HUES48 (cell line): ENCODE measurements around the gene PDCD1.

Experiments
- H3K27ac ChIP-seq: one replicate; pipeline ENCODE4 v1.7.0; 2013; ENCODE audit warnings: low read depth, low read length, inconsistent platforms
- H3K27me3 ChIP-seq: 2 replicates; pipeline ENCODE4 v1.6.1; 2013; ENCODE audit warnings: mild to moderate bottlenecking, low read length; ENCODE audit not compliant: control insufficient read depth, insufficient read depth
- H3K36me3 ChIP-seq: 2 replicates; pipeline ENCODE4 v1.6.1; 2013; ENCODE audit warnings: low read length; ENCODE audit not compliant: control insufficient read depth, insufficient read depth
- H3K4me1 ChIP-seq: 2 replicates; pipeline ENCODE4 v1.6.1; 2013; ENCODE audit warnings: mild to moderate bottlenecking, low read length; ENCODE audit not compliant: control insufficient read depth, insufficient read depth
- H3K4me3 ChIP-seq: 2 replicates; pipeline ENCODE4 v1.5.1; 2013; ENCODE audit warnings: mild to moderate bottlenecking, low read depth, low read length
- H3K9ac ChIP-seq: 2 replicates; pipeline ENCODE4 v1.6.1; 2013; ENCODE audit warnings: mild to moderate bottlenecking, low read depth, low read length, moderate library complexity
- H3K9me3 ChIP-seq: 2 replicates; pipeline ENCODE4 v1.6.1; 2013; ENCODE audit warnings: low read length; ENCODE audit not compliant: control insufficient read depth, insufficient read depth

PDCD1 gene

DNA sequence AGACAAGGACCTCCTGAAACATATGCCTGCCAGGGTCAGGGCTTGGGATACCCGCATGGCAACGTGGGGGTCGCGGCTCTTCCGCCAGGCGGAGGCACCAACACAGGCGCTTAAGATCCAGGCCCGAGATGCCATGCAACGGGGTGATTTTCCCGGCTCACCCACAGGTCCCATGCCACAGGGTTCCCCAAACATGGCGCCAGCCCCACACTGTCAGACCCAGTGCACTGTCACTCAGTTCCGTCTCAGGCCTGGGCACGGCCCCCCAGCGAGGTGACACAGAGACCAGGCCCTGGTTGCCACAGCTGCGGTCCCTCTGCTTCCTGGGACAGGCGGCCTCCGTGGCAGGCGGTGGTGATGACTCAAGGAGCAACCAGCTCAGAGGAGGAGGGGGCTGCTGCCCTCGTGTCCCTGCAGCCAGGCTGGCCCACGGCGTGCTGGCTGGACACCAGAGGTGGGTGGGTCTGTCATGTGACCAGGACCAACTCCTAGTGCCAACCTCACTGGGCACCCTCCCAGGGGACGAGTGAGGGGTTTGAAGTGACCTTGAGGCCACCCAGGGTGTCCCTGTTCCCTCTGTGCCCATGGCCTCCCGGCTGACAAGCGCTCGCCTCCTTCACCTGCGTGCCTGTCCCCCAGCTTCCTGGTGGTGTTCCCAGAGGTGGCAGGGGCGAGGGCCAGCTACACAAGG lies 4.9 kb downstream of the PDCD1 start:
- Histone ChIP-seq H3K4me1 (no peaks in the 10 kb centered on the region), H3K27me3 (no peaks in the 10 kb centered on the region), H3K27ac (no peak overlapping the region), H3K9me3 (no peaks in the 10 kb centered on the region), H3K9ac (no peak overlapping the region), H3K36me3 (no peaks in the 10 kb centered on the region), H3K4me3 (no peak overlapping the region)

DNA sequence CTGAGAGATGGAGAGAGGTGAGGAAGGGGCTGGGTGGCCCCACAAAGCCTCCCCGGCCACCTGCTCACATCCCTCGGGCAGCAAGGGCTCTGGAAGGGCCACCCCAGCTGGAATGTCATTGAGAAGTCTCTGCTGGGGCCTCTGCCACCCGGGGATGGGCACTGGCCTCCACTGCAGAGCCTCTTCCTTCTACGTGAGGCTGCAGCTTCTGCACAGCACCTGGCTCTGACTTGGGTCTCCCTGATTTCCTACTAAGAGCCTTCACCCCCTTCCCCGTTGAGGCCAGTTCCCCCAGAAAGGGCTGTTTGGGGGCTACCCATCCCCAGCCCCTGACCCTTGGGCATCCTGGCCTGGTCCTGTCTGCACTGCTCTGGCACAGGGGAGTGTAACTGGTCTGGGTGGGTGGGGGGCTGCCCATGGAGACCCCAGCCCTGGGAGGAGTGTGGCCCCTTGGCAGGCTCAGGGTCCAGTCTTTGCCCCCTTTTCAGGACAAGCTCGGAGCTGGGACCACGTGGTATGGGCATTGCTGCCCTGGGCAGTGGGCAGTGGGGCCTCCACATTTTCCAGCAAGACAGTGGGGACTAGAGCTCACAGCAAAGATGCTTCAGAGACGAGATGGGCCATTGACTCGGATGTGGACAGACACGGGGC lies 5.6 kb downstream of the PDCD1 start:
- H3K27ac ChIP-seq, result no peak overlapping the region
- no peaks in the 10 kb centered on the region for H3K4me1 ChIP-seq
- no peak overlapping the region for H3K4me3 ChIP-seq
- H3K36me3 ChIP-seq, result no peaks in the 10 kb centered on the region
- H3K27me3 ChIP-seq, result no peaks in the 10 kb centered on the region
- no peak overlapping the region for H3K9ac ChIP-seq
- H3K9me3 ChIP-seq, result no peaks in the 10 kb centered on the region

DNA sequence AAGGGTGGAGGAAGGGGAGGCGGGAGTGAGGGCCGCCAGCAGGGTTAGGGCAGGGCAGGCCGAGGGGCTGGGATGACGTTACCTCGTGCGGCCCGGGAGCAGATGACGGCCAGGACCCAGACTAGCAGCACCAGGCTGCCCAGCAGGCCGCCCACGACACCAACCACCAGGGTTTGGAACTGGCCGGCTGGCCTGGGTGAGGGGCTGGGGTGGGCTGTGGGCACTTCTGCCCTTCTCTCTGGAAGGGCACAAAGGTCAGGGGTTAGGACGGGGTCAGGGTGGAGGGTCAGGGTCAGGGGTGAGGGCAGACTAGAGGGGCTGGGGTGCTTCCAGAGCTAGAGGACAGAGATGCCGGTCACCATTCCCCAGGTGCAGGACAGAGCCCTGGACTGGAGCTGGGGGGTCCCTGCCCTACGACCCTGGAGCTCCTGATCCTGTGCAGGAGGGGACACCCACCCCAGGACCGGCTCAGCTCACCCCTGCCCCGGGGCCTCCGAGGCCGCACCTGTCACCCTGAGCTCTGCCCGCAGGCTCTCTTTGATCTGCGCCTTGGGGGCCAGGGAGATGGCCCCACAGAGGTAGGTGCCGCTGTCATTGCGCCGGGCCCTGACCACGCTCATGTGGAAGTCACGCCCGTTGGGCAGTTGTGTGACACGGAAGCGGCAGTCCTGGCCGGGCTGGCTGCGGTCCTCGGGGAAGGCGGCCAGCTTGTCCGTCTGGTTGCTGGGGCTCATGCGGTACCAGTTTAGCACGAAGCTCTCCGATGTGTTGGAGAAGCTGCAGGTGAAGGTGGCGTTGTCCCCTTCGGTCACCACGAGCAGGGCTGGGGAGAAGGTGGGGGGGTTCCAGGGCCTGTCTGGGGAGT lies 6.3 kb downstream of the PDCD1 start:
- Histone ChIP-seq H3K4me3 (no peak overlapping the region), H3K27ac (no peak overlapping the region), H3K9ac (no peak overlapping the region), H3K27me3 (no peaks in the 10 kb centered on the region), H3K9me3 (no peaks in the 10 kb centered on the region), H3K4me1 (no peaks in the 10 kb centered on the region), H3K36me3 (no peaks in the 10 kb centered on the region)

DNA sequence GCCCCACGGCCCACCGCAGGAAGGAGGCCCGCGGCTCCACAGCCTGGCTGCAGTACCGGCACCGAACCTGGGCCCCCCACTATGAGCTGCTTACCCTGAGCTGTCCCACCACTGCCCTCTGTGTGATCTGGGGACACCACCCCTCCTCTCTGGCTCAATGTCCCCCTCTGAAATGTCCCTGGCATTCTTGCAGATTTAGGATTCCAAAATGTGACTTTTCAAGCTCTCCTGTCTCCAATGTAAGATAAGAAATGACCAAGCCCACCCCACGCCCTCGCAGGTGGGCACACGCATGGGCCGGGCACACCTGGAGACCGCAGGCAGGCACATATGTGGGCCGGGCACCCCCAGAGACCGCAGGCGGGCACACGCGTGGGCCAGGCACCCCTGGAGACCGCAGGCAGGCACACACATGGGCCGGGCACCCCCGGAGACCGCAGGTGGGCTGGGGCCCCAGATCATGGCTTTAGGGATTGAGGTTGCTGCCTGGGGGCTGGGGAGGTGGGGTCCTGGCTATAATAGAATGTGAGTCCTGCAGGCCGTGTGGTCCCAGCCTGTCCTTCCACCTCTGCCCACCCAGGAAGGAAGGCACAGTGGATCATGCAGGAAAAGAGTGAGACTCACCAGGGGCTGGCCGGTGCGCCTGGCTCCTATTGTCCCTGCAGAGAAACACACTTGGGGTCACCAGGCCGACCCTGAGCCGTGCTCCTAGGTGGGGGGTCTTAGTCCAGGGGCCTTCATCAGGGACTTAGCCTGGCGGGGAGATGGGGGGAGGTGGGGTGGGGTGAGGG lies 7.2 kb downstream of the PDCD1 start:
- H3K4me3 ChIP-seq, result no peak overlapping the region
- no peaks in the 10 kb centered on the region for H3K4me1 ChIP-seq
- no peaks in the 10 kb centered on the region for H3K36me3 ChIP-seq
- H3K27me3 ChIP-seq, result no peaks in the 10 kb centered on the region
- no peak overlapping the region for H3K9ac ChIP-seq
- H3K27ac ChIP-seq, result no peak overlapping the region
- no peaks in the 10 kb centered on the region for H3K9me3 ChIP-seq

DNA sequence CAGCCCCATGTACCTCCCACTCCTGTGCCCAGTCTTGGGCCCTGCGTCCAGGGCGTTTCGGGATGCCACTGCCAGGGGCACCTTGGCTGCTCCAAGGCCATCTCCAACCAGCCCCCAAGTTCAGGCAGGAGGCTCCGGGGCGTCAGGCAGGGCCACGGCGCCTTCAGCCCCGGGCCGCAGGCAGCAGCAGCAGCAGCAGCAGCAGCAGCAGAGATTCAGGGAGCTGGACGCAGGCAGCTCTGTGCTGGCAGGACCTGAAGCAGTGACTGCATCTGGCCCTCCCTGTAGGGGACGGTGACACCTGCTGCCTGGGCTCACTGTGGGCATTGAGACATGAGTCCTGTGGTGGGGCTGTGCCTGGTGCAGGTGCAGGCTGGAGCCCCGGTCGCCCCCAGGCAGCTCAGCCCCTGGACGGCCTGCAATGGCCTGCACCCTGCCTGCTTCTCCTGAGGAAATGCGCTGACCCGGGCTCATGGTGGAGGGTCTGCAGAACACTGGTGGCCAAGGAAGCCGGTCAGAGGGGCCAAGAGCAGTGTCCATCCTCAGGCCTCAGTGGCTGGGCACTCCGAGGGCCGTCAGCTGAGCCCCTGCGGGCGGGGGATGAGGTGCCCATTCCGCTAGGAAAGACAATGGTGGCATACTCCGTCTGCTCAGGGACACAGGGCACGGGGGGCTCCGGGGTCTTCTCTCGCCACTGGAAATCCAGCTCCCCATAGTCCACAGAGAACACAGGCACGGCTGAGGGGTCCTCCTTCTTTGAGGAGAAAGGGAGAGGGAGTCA lies 8.0 kb downstream of the PDCD1 start:
- Histone ChIP-seq H3K9ac (no peak overlapping the region), H3K4me1 (no peaks in the 10 kb centered on the region), H3K27me3 (no peaks in the 10 kb centered on the region), H3K9me3 (no peaks in the 10 kb centered on the region), H3K27ac (no peak overlapping the region), H3K36me3 (no peaks in the 10 kb centered on the region), H3K4me3 (no peak overlapping the region)

DNA sequence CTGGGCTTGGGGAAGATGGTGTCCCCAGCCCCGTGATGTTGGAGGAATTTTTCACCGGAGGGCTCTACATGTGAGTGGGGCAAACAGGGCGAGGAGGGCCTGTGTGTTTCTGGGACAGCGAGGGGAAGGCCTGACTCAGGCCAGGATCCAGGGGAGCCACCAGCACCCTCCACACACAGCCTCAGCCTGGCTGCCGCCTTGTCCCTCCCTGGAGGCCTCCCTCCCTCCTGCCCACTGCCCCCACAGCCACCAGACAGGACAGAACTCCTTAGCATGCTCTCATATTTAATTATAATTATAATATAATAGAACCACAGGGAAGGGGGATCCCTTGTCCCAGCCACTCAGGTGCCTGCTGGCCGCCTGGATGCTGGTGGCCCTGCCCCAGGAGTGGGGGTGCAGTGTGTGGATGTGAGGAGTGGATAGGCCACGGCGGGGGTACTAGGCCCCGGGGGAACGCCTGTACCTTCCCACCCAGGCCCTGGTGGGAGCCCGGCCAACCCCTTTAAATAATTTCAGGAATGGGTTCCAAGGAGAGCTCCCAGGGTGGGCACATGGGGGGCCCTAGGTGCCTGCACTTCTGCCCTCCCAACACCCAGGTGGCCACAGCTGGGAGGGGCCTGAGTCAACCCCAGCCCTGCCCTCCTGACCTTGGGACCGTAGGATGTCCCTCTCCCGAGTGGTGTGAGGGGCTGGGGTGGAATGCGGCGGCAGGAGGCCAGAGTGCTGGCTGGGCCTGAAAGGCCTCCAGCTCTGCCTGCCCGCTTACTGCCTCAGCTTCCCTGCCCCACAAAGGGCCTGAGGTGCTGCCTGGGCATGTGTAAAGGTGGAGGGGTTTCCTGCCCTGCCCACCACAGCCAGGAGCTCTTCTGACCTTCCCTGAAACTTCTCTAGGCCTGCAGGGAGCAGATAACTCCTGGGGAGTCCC lies 8.8 kb downstream of the PDCD1 start:
- H3K27ac ChIP-seq, result no peak overlapping the region
- H3K36me3 ChIP-seq, result no peaks in the 10 kb centered on the region
- H3K27me3 ChIP-seq, result peaks cover 7% of the 10 kb centered on the region
- no peaks in the 10 kb centered on the region for H3K4me1 ChIP-seq
- H3K4me3 ChIP-seq, result no peak overlapping the region
- H3K9me3 ChIP-seq, result no peaks in the 10 kb centered on the region
- no peak overlapping the region for H3K9ac ChIP-seq

DNA sequence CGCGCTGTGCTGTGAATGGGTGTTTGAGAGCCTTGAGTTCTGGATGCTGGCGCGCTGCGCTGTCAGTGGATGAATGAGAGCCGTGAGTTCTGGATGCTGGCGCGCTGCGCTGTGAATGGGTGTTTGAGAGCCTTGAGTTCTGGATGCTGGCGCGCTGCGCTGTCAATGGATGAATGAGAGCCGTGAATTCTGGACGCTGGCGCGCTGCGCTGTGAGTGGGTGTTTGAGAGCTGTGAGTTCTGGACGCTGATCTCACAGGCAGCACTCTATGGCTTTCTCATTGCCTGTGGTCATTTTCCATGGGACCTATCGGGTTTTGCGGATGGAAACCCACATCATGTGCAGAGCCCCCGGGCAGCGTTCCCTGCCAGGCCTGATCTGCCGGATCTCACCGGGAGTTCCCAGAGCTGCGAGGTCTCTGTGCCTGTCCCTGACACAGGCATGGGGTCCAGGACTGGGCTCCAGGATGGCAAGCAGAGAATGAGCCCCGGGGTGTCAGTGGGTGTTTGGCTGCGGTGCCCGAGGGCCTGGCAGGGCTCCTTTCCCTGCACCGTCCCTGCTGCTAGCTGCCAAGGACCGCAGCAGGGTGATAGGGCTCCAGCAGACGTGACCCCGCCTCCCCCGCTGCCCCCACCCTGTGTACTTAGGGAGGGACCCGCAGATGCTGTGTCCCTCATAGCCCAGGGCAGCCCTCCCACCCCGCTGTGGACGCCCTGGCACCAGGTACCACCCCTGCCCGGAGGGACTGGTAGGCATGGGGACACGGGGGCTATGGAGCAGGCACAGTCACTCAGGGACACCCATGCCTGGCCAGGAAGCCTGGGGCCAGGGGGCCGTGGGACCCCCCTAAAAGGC lies 9.7 kb downstream of the PDCD1 start:
- Histone ChIP-seq H3K9ac (no peak overlapping the region), H3K27ac (no peak overlapping the region), H3K9me3 (no peaks in the 10 kb centered on the region), H3K4me3 (no peak overlapping the region), H3K4me1 (no peaks in the 10 kb centered on the region), H3K36me3 (no peaks in the 10 kb centered on the region), H3K27me3 (peaks cover 15% of the 10 kb centered on the region)

DNA sequence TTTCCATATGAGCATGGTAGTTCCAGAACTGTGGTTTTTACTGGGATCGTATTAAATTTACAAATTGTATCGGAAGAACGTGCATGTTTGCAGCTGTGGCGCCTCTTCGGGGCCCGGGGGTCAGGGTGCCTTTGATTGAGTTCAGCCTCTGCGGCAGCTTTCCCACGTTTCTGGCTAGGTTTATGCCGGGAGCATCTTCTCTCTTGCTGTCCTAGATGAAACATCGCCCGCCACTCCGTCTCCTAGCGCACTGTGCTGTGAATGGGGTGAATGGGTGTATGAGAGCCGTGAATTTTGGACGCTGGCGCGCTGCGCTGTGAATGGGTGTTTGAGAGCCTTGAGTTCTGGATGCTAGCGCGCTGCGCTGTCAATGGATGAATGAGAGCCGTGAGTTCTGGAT lies 12.3 kb downstream of the PDCD1 start:
- Histone ChIP-seq H3K36me3 (no peaks in the 10 kb centered on the region), H3K9ac (no peak overlapping the region), H3K4me1 (no peaks in the 10 kb centered on the region), H3K4me3 (no peak overlapping the region), H3K27me3 (peaks cover 26% of the 10 kb centered on the region), H3K9me3 (no peaks in the 10 kb centered on the region), H3K27ac (no peak overlapping the region)
